OCI-LY1 (cell line): Measurements from ENCODE around the gene NMT2.

Source experiments
- H2AFZ ChIP-seq: fragments of 200-600 bp; sonication (generic), shearing (Covaris generic); 2 replicates; pipeline ENCODE4 v1.6.0; 2014; ENCODE audit warnings: antibody characterized with exemption, mild to moderate bottlenecking, low read length
- H3F3A ChIP-seq: fragments of 200-600 bp; sonication (generic), shearing (Covaris generic); 2 replicates; pipeline ENCODE4 v1.6.0; 2014; ENCODE audit warnings: mild to moderate bottlenecking, antibody characterized with exemption, low read length, moderate library complexity; ENCODE audit not compliant: insufficient read depth
- H3K27ac ChIP-seq: fragments of 200-600 bp; sonication (generic); 2 replicates; pipeline ENCODE4 v1.5.1; 2014; ENCODE audit warnings: low read length, mixed run types, mild to moderate bottlenecking, low read depth; ENCODE audit not compliant: poor library complexity, severe bottlenecking
- H3K27me3 ChIP-seq: fragments of 200-600 bp; sonication (generic); 2 replicates; pipeline ENCODE4 v1.6.0; 2014; ENCODE audit warnings: antibody characterized with exemption, mild to moderate bottlenecking, low read length, moderate library complexity; ENCODE audit not compliant: insufficient read depth
- H3K36me3 ChIP-seq: fragments of 200-600 bp; sonication (generic); 2 replicates; pipeline ENCODE4 v1.6.1; 2014; ENCODE audit warnings: mild to moderate bottlenecking, antibody characterized with exemption, low read length, moderate library complexity, mixed read lengths; ENCODE audit not compliant: insufficient read depth
- H3K4me1 ChIP-seq: fragments of 200-600 bp; sonication (generic); 2 replicates; pipeline ENCODE4 v1.5.1; 2014; ENCODE audit warnings: mild to moderate bottlenecking, low read length, moderate library complexity; ENCODE audit not compliant: insufficient read depth, severe bottlenecking
- H3K4me2 ChIP-seq: fragments of 200-600 bp; sonication (generic), shearing (Covaris generic); 2 replicates; pipeline ENCODE4 v1.6.1; 2014; ENCODE audit warnings: low read length
- H3K4me3 ChIP-seq: fragments of 200-600 bp; sonication (generic); 2 replicates; pipeline ENCODE4 v1.5.1; 2014; ENCODE audit warnings: low read length, low read depth, mild to moderate bottlenecking, mixed read lengths; ENCODE audit not compliant: poor library complexity, severe bottlenecking
- H3K79me2 ChIP-seq: fragments of 200-600 bp; shearing (Covaris generic); 2 replicates; pipeline ENCODE4 v1.6.1; 2016; ENCODE audit warnings: mixed run types, low read length, mixed read lengths; ENCODE audit not compliant: insufficient read depth
- H3K9ac ChIP-seq: fragments of 200-600 bp; sonication (generic), shearing (Covaris generic); 2 replicates; pipeline ENCODE4 v1.6.1; 2014; ENCODE audit warnings: mild to moderate bottlenecking, low read length, mixed read lengths
- H3K9me2 ChIP-seq: fragments of 200-600 bp; sonication (generic), shearing (Covaris generic); 2 replicates; pipeline ENCODE4 v1.6.1; 2014; ENCODE audit warnings: low read depth, mild to moderate bottlenecking, low read length, mixed read lengths
- H3K9me3 ChIP-seq: fragments of 200-600 bp; shearing (Covaris generic); 2 replicates; pipeline ENCODE4 v1.6.1; 2014; ENCODE audit warnings: low read length, mixed read lengths
- H4K20me1 ChIP-seq: fragments of 200-600 bp; sonication (generic), shearing (Covaris generic); 2 replicates; pipeline ENCODE4 v1.6.0; 2016; ENCODE audit warnings: mild to moderate bottlenecking, low read length; ENCODE audit not compliant: insufficient read depth
- EZH2 ChIP-seq: fragments of 200-600 bp; sonication (generic), shearing (Covaris generic); IDR thresholded peaks from 2 replicates; pipeline ENCODE4 v1.8.0; 2017; ENCODE audit warnings: borderline replicate concordance, mixed run types, mild to moderate bottlenecking, antibody characterized with exemption, low read length, moderate library complexity, mixed read lengths
- TF ChIP-seq, protein P1 (sequence below): fragments of 200-600 bp; sonication (generic), shearing (Covaris generic); IDR thresholded peaks from 2 replicates; pipeline ENCODE4 v1.5.1; 2017; ENCODE audit warnings: mild to moderate bottlenecking, antibody characterized with exemption, low read length, moderate library complexity, mixed read lengths

NMT2 gene

DNA sequence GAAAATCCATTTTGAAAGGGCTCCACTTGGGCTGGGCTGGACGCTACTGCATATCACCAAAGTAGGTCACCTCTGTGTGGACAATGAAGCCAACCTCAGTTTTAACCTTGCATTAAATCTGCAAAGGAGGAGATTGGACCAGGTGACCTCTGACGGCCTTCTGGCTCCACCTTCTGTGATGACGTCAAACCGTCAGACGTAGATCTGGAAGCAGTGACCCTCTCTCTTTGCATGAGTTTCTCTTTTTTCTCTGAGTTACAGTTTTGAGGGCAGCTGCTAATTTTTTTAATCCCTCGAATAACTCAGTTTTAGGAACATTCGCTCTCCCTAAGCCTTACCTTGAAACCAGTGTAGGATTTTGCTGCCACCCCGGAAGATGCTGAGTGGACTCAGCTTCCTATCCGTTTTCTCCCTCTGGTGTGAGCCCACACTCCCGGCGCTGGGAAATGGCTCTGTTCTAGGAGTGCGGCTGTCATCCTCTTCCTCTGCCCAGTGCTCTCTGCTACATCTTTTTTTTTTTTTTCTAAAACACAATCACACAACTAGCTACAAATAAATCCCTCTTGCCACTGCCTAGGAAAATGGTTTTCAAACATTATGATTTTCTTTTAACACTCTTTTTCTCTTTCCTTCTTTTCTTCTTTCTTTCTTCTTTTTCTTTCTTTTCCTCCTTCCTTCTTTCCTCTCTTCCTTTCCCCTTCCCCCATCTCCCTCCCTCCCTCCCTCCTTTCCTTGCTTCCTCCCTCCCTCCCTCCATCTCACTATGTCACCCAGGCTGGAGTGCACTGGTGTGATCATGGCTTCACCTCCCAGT lies 27.7 kb upstream of the NMT2 start:
- no peaks in the 10 kb centered on the region for H3K27me3 ChIP-seq
- TF ChIP-seq EZH2: no peak
- TF ChIP-seq, protein P1, sequence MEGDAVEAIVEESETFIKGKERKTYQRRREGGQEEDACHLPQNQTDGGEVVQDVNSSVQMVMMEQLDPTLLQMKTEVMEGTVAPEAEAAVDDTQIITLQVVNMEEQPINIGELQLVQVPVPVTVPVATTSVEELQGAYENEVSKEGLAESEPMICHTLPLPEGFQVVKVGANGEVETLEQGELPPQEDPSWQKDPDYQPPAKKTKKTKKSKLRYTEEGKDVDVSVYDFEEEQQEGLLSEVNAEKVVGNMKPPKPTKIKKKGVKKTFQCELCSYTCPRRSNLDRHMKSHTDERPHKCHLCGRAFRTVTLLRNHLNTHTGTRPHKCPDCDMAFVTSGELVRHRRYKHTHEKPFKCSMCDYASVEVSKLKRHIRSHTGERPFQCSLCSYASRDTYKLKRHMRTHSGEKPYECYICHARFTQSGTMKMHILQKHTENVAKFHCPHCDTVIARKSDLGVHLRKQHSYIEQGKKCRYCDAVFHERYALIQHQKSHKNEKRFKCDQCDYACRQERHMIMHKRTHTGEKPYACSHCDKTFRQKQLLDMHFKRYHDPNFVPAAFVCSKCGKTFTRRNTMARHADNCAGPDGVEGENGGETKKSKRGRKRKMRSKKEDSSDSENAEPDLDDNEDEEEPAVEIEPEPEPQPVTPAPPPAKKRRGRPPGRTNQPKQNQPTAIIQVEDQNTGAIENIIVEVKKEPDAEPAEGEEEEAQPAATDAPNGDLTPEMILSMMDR: no peak
- H3K36me3 ChIP-seq: no peaks in the 10 kb centered on the region
- H3K27ac ChIP-seq: no peak overlapping the region
- no peaks in the 10 kb centered on the region for H3K4me1 ChIP-seq
- H3K9me2 ChIP-seq: no peaks in the 10 kb centered on the region
- H3K4me3 ChIP-seq: no peak overlapping the region
- no peak overlapping the region for H3K9ac ChIP-seq
- no peaks in the 10 kb centered on the region for H3K79me2 ChIP-seq
- no peaks in the 10 kb centered on the region for H3F3A ChIP-seq
- H4K20me1 ChIP-seq: no peaks in the 10 kb centered on the region
- no peaks in the 10 kb centered on the region for H3K9me3 ChIP-seq
- no peak overlapping the region for H3K4me2 ChIP-seq
- no peak overlapping the region for H2AFZ ChIP-seq

DNA sequence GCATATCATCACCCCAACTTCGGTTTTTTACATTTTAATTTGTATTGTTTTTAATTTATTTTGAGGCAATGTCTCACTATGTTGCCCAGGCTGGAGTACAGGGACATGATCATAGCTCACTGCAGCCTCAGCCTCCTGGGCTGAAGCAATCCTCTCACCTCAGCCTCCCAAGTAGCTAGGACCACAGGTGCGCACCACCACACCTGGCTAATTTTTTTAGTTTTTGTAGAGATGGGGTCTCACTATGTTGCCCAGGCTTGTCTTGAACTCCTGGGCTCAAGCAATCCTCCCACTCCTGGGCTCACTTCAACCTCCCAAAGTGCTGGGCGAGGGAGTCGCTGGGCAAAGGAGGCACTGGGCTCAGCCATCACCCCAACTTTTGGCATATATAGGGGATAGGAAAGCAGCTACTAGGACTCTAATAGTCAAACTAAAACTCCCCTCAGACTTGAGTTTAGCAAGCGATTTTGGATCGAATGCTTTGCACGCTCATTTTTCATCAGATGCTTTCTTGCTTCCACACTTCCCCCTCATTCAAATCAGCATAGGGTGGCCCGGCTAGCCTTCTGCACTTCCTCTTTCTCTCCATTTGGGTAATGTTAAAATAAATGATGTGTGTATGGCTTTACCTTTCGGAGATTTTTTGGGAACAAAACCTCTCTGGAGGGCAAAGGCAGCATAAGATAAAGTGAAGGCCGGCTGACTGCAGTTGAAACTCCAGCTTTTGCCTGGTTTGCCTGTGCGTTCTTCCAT lies 20.8 kb upstream of the NMT2 start:
- Histone ChIP-seq H2AFZ (no peak overlapping the region), H4K20me1 (no peaks in the 10 kb centered on the region), H3K9me2 (no peaks in the 10 kb centered on the region), H3F3A (no peaks in the 10 kb centered on the region), H3K27ac (no peak overlapping the region), H3K36me3 (no peaks in the 10 kb centered on the region), H3K27me3 (no peaks in the 10 kb centered on the region), H3K4me2 (no peak overlapping the region), H3K79me2 (no peaks in the 10 kb centered on the region), H3K4me3 (no peak overlapping the region), H3K9me3 (no peaks in the 10 kb centered on the region), H3K9ac (no peak overlapping the region), H3K4me1 (no peaks in the 10 kb centered on the region)
- TF ChIP-seq, protein P1: no peak
- TF ChIP-seq EZH2: no peak

DNA sequence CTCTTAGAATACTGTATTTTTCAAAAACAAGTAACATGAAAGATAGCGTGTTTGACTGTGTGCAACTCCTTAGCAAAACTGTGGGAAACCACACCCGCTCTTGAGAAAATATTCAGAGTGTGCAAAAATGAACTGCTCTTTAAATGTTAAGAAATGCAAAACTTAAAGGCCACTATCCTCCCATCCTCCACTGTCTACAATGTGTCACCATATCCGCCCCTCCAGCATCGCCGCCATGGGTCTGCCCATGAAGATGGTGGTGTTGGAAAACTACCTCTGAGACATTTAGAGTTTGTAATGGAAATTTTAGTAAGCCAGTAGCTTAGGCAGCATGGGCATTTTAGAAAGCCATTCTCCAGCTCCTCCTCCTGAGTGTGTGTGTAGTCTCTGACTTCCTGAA lies 20.1 kb upstream of the NMT2 start:
- no peaks in the 10 kb centered on the region for H3K9me3 ChIP-seq
- no peak overlapping the region for H3K27ac ChIP-seq
- H3K9ac ChIP-seq: no peak overlapping the region
- no peaks in the 10 kb centered on the region for H3F3A ChIP-seq
- no peak for TF ChIP-seq EZH2
- TF ChIP-seq, protein P1: no peak
- no peak overlapping the region for H3K4me3 ChIP-seq
- no peaks in the 10 kb centered on the region for H4K20me1 ChIP-seq
- no peak overlapping the region for H3K4me2 ChIP-seq
- H3K36me3 ChIP-seq: no peaks in the 10 kb centered on the region
- H3K79me2 ChIP-seq: no peaks in the 10 kb centered on the region
- H3K9me2 ChIP-seq: no peaks in the 10 kb centered on the region
- H2AFZ ChIP-seq: no peak overlapping the region
- H3K4me1 ChIP-seq: no peaks in the 10 kb centered on the region
- no peaks in the 10 kb centered on the region for H3K27me3 ChIP-seq
